Fibroblast of lung (primary cell): ENCODE data around the gene HPRT1. TPM values are rescaled to one million over a fixed set of nuclear protein-coding genes. Genes with fewer than 3 reads are reported as not detected.

Experiments used
- DNase-seq, 2 donors: peaks; one replicate each; pipeline versions ENCODE4 v3.0.0 to v3.0.0-alpha.2; 2010; ENCODE audit warnings: low read depth in 2 of 2
- H2AFZ ChIP-seq: 2 replicates; pipeline ENCODE4 v1.5.1; 2012; ENCODE audit warnings: low read length, control low read depth, inconsistent platforms
- H3K27ac ChIP-seq: 2 replicates; pipeline ENCODE4 v1.5.1; 2011; ENCODE audit warnings: low read length, control low read depth; ENCODE audit not compliant: insufficient read depth
- H3K27me3 ChIP-seq: 2 replicates; pipeline ENCODE4 v1.5.1; 2011; ENCODE audit warnings: mild to moderate bottlenecking, low read length; ENCODE audit not compliant: control insufficient read depth, insufficient read depth
- H3K36me3 ChIP-seq: 2 replicates; pipeline ENCODE4 v1.5.1; 2011; ENCODE audit warnings: low read length; ENCODE audit not compliant: control insufficient read depth, insufficient read depth
- H3K4me1 ChIP-seq: 2 replicates; pipeline ENCODE4 v1.5.1; 2011; ENCODE audit warnings: low read length; ENCODE audit not compliant: control insufficient read depth, insufficient read depth; ENCODE audit errors: extremely low read depth
- H3K4me2 ChIP-seq: 2 replicates; pipeline ENCODE4 v1.5.1; 2011; ENCODE audit warnings: low read length, control low read depth; ENCODE audit not compliant: insufficient read depth; ENCODE audit errors: extremely low read depth
- H3K4me3 ChIP-seq, 4 experiments: fragments of 200-600 bp in 1 of 4; sonication (generic) in 1 of 4; replicated peaks in 1 of 4; 2 replicates each; pipeline ENCODE4 v1.5.1; 2011 to 2016; ENCODE audit warnings: low read length in 4 of 4, low read depth in 3 of 4, mild to moderate bottlenecking in 3 of 4, control low read depth in 2 of 4, inconsistent platforms in 1 of 4, mixed read lengths in 1 of 4; ENCODE audit not compliant: insufficient read depth in 1 of 4; ENCODE audit errors: control extremely low read depth in 1 of 4
- H3K79me2 ChIP-seq: 2 replicates; pipeline ENCODE4 v1.5.1; 2012; ENCODE audit warnings: mild to moderate bottlenecking, low read length, inconsistent platforms; ENCODE audit not compliant: control insufficient read depth, insufficient read depth
- H3K9ac ChIP-seq: 2 replicates; pipeline ENCODE4 v1.5.1; 2011; ENCODE audit warnings: mild to moderate bottlenecking, low read length, control low read depth; ENCODE audit not compliant: insufficient read depth
- H3K9me3 ChIP-seq: 2 replicates; pipeline ENCODE4 v1.5.1; 2012; ENCODE audit warnings: low read depth, low read length; ENCODE audit not compliant: control insufficient read depth, insufficient read depth
- H4K20me1 ChIP-seq: 2 replicates; pipeline ENCODE4 v1.5.1; 2011; ENCODE audit warnings: low read length; ENCODE audit not compliant: control insufficient read depth, insufficient read depth; ENCODE audit errors: extremely low read depth
- CTCF ChIP-seq, 2 donors: IDR thresholded peaks in 1 of 2; conservative IDR thresholded peaks in 1 of 2; 1 replicate in 1 of 2; 2 replicates in 1 of 2; pipeline ENCODE4 v1.5.1; 2011 to 2012; ENCODE audit warnings: low read length in 2 of 2, control low read depth in 1 of 2, inconsistent platforms in 1 of 2, low read depth in 1 of 2, mild to moderate bottlenecking in 1 of 2
- EZH2 ChIP-seq: IDR thresholded peaks from 2 replicates; pipeline ENCODE4 v1.5.1; 2012; ENCODE audit warnings: low read length, control low read depth, mild to moderate bottlenecking; ENCODE audit errors: missing control alignments
- polyA plus RNA-seq, 2 donors: library from polyadenylated mRNA; depleted of rRNA in 1 of 2; stranded (reverse) in 1 of 2; unstranded in 1 of 2; fragments of >200 nt; gene quantifications; 2 replicates each; pipeline ENCODE4 v1.2.1, GENCODE V29; 2011 to 2012; ENCODE audit warnings: missing spikeins in 1 of 2
- total RNA-seq: library from RNA; depleted of rRNA; stranded (reverse); fragments of >200 nt; gene quantifications from 2 replicates; pipeline ENCODE4 v1.2.1, GENCODE V29; 2014

HPRT1 gene
- total and polyA plus RNA-seq, 2 donors (not counting 1 experiment from before 2014, with no cell fraction given) = 23.0 to 51.8 TPM

- Histone ChIP-seq H2AFZ (no peak overlapping the region), H3K27ac (no peak overlapping the region), H3K4me3 (no peak overlapping the region), H3K36me3 (no peaks in the 10 kb centered on the region), H3K4me2 (no peak overlapping the region), H3K9ac (no peak overlapping the region), H3K27me3 (no peaks in the 10 kb centered on the region), H4K20me1 (no peaks in the 10 kb centered on the region), H3K9me3 (no peaks in the 10 kb centered on the region), H3K79me2 (peaks cover 10% of the 10 kb centered on the region), H3K4me1 (no peaks in the 10 kb centered on the region)
- TF ChIP-seq CTCF (conservative IDR thresholded peaks at IDR 0.05 in 1 of 2, IDR thresholded peaks at IDR 0.05 in 1 of 2; ENCODE audit: low read depth in 1 of 2, low read length in 2 of 2) = no peak
- TF ChIP-seq EZH2 = no peak
- DNase-seq = no peak
Measured at GRCh38 chrX:134457708-134458107, 2.3 kb upstream of the HPRT1 start.

GRCh38 chrX:134459683-134460004, 321 bp upstream of the HPRT1 start:
- peaks cover 12% of the 10 kb centered on the region for H3K79me2 ChIP-seq
- peak; percentile 1 to 17 for DNase-seq
- H3K9me3 ChIP-seq = no peaks in the 10 kb centered on the region
- H3K27me3 ChIP-seq = no peaks in the 10 kb centered on the region
- peak overlapping the region; percentile 80 for H2AFZ ChIP-seq
- peak overlapping the region; percentile 46 for H3K9ac ChIP-seq
- H3K4me2 ChIP-seq = peak overlapping the region; percentile 68
- peak overlapping the region; percentile 20 for H3K27ac ChIP-seq
- no peak for TF ChIP-seq CTCF (conservative IDR thresholded peaks at IDR 0.05 in 1 of 2, IDR thresholded peaks at IDR 0.05 in 1 of 2; ENCODE audit: low read depth in 1 of 2, low read length in 2 of 2)
- no peak for TF ChIP-seq EZH2
- no peaks in the 10 kb centered on the region for H3K36me3 ChIP-seq
- peak overlapping the region; percentile 41 to 62 (median 52) for H3K4me3 ChIP-seq
- no peaks in the 10 kb centered on the region for H4K20me1 ChIP-seq
- no peaks in the 10 kb centered on the region for H3K4me1 ChIP-seq

GRCh38 chrX:134460862-134461220, 876 bp downstream of the HPRT1 start:
- Histone ChIP-seq H3K36me3 (no peaks in the 10 kb centered on the region), H2AFZ (peak overlapping the region; percentile 24), H3K4me1 (no peaks in the 10 kb centered on the region), H3K4me2 (peak overlapping the region; percentile 77), H3K4me3 (peak overlapping the region; percentile 52 to 75 (median 62)), H3K79me2 (peaks cover 13% of the 10 kb centered on the region), H3K9ac (peak overlapping the region; percentile 77), H3K27ac (peak overlapping the region; percentile 59), H3K27me3 (no peaks in the 10 kb centered on the region), H3K9me3 (no peaks in the 10 kb centered on the region), H4K20me1 (no peaks in the 10 kb centered on the region)
- peak; percentile 11 to 14 for DNase-seq
- TF ChIP-seq EZH2 = no peak
- TF ChIP-seq CTCF (conservative IDR thresholded peaks at IDR 0.05 in 1 of 2, IDR thresholded peaks at IDR 0.05 in 1 of 2; ENCODE audit: low read depth in 1 of 2, low read length in 2 of 2) = no peak
